Upper lobe of left lung (tissue), 6 donors: ENCODE results near the gene TOX2. TPM values are rescaled to one million over a fixed set of nuclear protein-coding genes. Genes with fewer than 3 reads are reported as not detected.
A peak's percentile ranks its signal among the peaks of the same experiment; 100 is the strongest.

Experiments used
- ATAC-seq, 2 donors: fragments of 200-7000 bp; cut with Tn5 transposase; one replicate each; pipeline ENCODE4 v1.9.1; 2022; ENCODE audit warnings: mild to moderate bottlenecking in 2 of 2, moderate library complexity in 2 of 2; ENCODE audit not compliant: low FRiP score in 2 of 2
- DNase-seq, 2 donors: peaks; one replicate each; pipeline ENCODE4 v3.0.0-alpha.2; 2019 to 2020
- H3K27ac ChIP-seq, 4 donors: fragments of 200-600 bp; sonication (generic); one replicate each; pipeline ENCODE4 v1.5.1; 2016 to 2019
- H3K27me3 ChIP-seq, 4 donors: fragments of 200-600 bp; sonication (generic); one replicate each; pipeline ENCODE4 v1.5.1; 2017 to 2019
- H3K36me3 ChIP-seq, 4 donors: fragments of 200-600 bp; sonication (generic); one replicate each; pipeline ENCODE4 v1.5.1; 2016 to 2019
- H3K4me1 ChIP-seq, 4 donors: fragments of 200-600 bp; sonication (generic); one replicate each; pipeline ENCODE4 v1.5.1; 2018 to 2019
- H3K4me3 ChIP-seq, 4 donors: fragments of 200-600 bp; sonication (generic); one replicate each; pipeline ENCODE4 v1.5.1; 2017 to 2019; ENCODE audit warnings: mild to moderate bottlenecking in 2 of 4, moderate library complexity in 1 of 4
- H3K9me3 ChIP-seq, 4 donors: fragments of 200-600 bp; sonication (generic); one replicate each; pipeline ENCODE4 v1.5.1; 2018 to 2019
- CTCF ChIP-seq, 6 experiments: fragments of 450-650 bp in 4 of 6; fragments of 200-600 bp in 2 of 6; sonication (generic) in 2 of 6; IDR thresholded peaks; one replicate each; pipeline ENCODE4 v1.5.1; 2016 to 2019; ENCODE audit warnings: antibody characterized with exemption in 6 of 6
- EP300 ChIP-seq, 4 donors: sonication (generic); formaldehyde crosslinking; IDR thresholded peaks; one replicate each; pipeline ENCODE4 v1.5.1; 2017; ENCODE audit warnings: antibody characterized with exemption in 4 of 4, control low read depth in 2 of 4
- POLR2A ChIP-seq, 4 donors: fragments of 450-650 bp; IDR thresholded peaks; one replicate each; pipeline ENCODE4 v1.5.1; 2016 to 2017; ENCODE audit warnings: antibody characterized with exemption in 4 of 4, mild to moderate bottlenecking in 2 of 4
- POLR2AphosphoS5 ChIP-seq, 2 donors: sonication (generic); formaldehyde crosslinking; IDR thresholded peaks; one replicate each; pipeline ENCODE4 v1.5.1; 2017; ENCODE audit warnings: antibody characterized with exemption in 2 of 2
- WGBS, 2 donors: methylation state at CpG; one replicate each; pipeline ENCODE4 v1.1.5; 2017 to 2018; 5-methylcytosine and 5-hydroxymethylcytosine counted together
- total RNA-seq, 6 donors: library from RNA; depleted of rRNA in 4 of 6; stranded (reverse); fragments of >200 nt in 4 of 6; gene quantifications; one replicate each; pipeline versions ENCODE4 v1.1.0 to v1.2.1, GENCODE V29; 2016 to 2021
- donor health status: DM: no; HTN: no; CAD: no; lungs with moderate emphysema.
- donor health status: DM: no; HTN: yes; CAD: no; lungs with severe emphysema.

The TOX2 gene
- total RNA-seq, 6 donors from 2014 or later: 7.2 to 29.3 (median 23.7) TPM

- WGBS, 2 donors: 63 to 82% methylated on average over 10 to 11 of the region's 11 CpGs
- TF ChIP-seq POLR2AphosphoS5 (IDR thresholded peaks at IDR 0.05) (no peak), POLR2A (IDR thresholded peaks at IDR 0.05) (no peak), EP300 (IDR thresholded peaks at IDR 0.05) (no peak), CTCF (IDR thresholded peaks at IDR 0.05) (no peak)
These were observed 79.9 kb downstream of the TOX2 start for GRCh38 chr20:43994486-43995100.

GRCh38 chr20:43995645-43996044, 81.0 kb downstream of the TOX2 start:
- TF ChIP-seq POLR2A (IDR thresholded peaks at IDR 0.05): no peak
- no peak for TF ChIP-seq EP300 (IDR thresholded peaks at IDR 0.05)
- TF ChIP-seq POLR2AphosphoS5 (IDR thresholded peaks at IDR 0.05): no peak
- no peak for TF ChIP-seq CTCF (IDR thresholded peaks at IDR 0.05)
- Histone ChIP-seq H3K9me3 (no peaks in the 10 kb centered on the region), H3K4me1 (no peaks in the 10 kb centered on the region), H3K27me3 (no peaks in the 10 kb centered on the region), H3K36me3 (no peaks in the 10 kb centered on the region), H3K4me3 (no peak overlapping the region), H3K27ac (no peak overlapping the region)
- no peak for ATAC-seq
- DNase-seq: no peak

More at GRCh38 chr20:43994486-43995100, 79.9 kb downstream of the TOX2 start:
- Histone ChIP-seq H3K4me3 (no peak overlapping the region), H3K36me3 (no peaks in the 10 kb centered on the region), H3K4me1 (no peaks in the 10 kb centered on the region), H3K27me3 (no peaks in the 10 kb centered on the region), H3K27ac (peak overlapping the region in 1 of 4 donors; percentile 19), H3K9me3 (no peaks in the 10 kb centered on the region)
- ATAC-seq (no peak), DNase-seq (peak in 1 of 2 donors; percentile 28)

GRCh38 chr20:43996240-43996930, 81.7 kb downstream of the TOX2 start:
- DNase-seq (no peak), ATAC-seq (no peak)
- Histone ChIP-seq H3K9me3 (no peaks in the 10 kb centered on the region), H3K4me3 (no peak overlapping the region), H3K27ac (no peak overlapping the region), H3K27me3 (no peaks in the 10 kb centered on the region), H3K36me3 (no peaks in the 10 kb centered on the region), H3K4me1 (no peaks in the 10 kb centered on the region)
- TF ChIP-seq POLR2AphosphoS5 (IDR thresholded peaks at IDR 0.05) (no peak), CTCF (IDR thresholded peaks at IDR 0.05) (no peak), POLR2A (IDR thresholded peaks at IDR 0.05) (no peak), EP300 (IDR thresholded peaks at IDR 0.05) (no peak)
- 76 to 83% methylated on average over 7 of the region's 7 CpGs for WGBS, 2 donors

GRCh38 chr20:43999848-44000247, 85.2 kb downstream of the TOX2 start:
- TF ChIP-seq EP300 (IDR thresholded peaks at IDR 0.05) (no peak), CTCF (IDR thresholded peaks at IDR 0.05) (no peak), POLR2A (IDR thresholded peaks at IDR 0.05) (no peak), POLR2AphosphoS5 (IDR thresholded peaks at IDR 0.05) (no peak)
- ATAC-seq (no peak), DNase-seq (no peak)
- Histone ChIP-seq H3K27ac (no peak overlapping the region), H3K36me3 (no peaks in the 10 kb centered on the region), H3K9me3 (no peaks in the 10 kb centered on the region), H3K4me1 (no peaks in the 10 kb centered on the region), H3K27me3 (no peaks in the 10 kb centered on the region), H3K4me3 (no peak overlapping the region)
- 62 to 64% methylated on average over 4 of the region's 4 CpGs for WGBS, 2 donors
